Suprapubic skin (tissue), 4 donors: ENCODE measurements around the gene GRB14.
"Not testable (repeated sequence)": the region's sequence is repeated elsewhere in the genome, so short reads cannot be mapped to it uniquely, and the experiment has no call there.

Source experiments
- POLR2A ChIP-seq, 2 donors: fragments of 450-650 bp; IDR thresholded peaks; one replicate each; pipeline ENCODE4 v1.6.1; 2017; ENCODE audit warnings: antibody characterized with exemption in 2 of 2, mild to moderate bottlenecking in 2 of 2, moderate library complexity in 2 of 2
- POLR2AphosphoS5 ChIP-seq, 3 donors: sonication (generic); formaldehyde crosslinking; IDR thresholded peaks; one replicate each; pipeline ENCODE4 v1.6.1; 2017; ENCODE audit warnings: antibody characterized with exemption in 3 of 3
- TF ChIP-seq, protein P1 (sequence below), 2 donors: fragments of 200-600 bp in 1 of 2; fragments of 450-650 bp in 1 of 2; sonication (generic) in 1 of 2; IDR thresholded peaks; one replicate each; pipeline ENCODE4 v1.5.1; 2016 to 2019; ENCODE audit warnings: antibody characterized with exemption in 2 of 2, mild to moderate bottlenecking in 1 of 2, moderate library complexity in 1 of 2

GRCh38 chr2:164549705-164550104 lies 71.6 kb downstream of the GRB14 start:
- TF ChIP-seq POLR2A, POLR2AphosphoS5 (IDR thresholded peaks at IDR 0.05): not testable (repeated sequence)
- TF ChIP-seq, protein P1, sequence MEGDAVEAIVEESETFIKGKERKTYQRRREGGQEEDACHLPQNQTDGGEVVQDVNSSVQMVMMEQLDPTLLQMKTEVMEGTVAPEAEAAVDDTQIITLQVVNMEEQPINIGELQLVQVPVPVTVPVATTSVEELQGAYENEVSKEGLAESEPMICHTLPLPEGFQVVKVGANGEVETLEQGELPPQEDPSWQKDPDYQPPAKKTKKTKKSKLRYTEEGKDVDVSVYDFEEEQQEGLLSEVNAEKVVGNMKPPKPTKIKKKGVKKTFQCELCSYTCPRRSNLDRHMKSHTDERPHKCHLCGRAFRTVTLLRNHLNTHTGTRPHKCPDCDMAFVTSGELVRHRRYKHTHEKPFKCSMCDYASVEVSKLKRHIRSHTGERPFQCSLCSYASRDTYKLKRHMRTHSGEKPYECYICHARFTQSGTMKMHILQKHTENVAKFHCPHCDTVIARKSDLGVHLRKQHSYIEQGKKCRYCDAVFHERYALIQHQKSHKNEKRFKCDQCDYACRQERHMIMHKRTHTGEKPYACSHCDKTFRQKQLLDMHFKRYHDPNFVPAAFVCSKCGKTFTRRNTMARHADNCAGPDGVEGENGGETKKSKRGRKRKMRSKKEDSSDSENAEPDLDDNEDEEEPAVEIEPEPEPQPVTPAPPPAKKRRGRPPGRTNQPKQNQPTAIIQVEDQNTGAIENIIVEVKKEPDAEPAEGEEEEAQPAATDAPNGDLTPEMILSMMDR (IDR thresholded peaks at IDR 0.05), result not testable (repeated sequence)
